ENCODE measurements around the gene PLA2G6. TPM values are rescaled to one million over a fixed set of nuclear protein-coding genes. Genes with fewer than 3 reads are reported as not detected.

Gene PLA2G6
- total RNA-seq, 2 donors from 2014 or later = 24.1 to 38.5 TPM

GRCh38 chr22:38135133-38135706 lies 46.4 kb downstream of the PLA2G6 start:
- H3K9me3 ChIP-seq = no peaks in the 10 kb centered on the region
- no peaks in the 10 kb centered on the region for H3K36me3 ChIP-seq
- intact Hi-C loops (cut with DNase I) = no loop called here
- no peaks in the 10 kb centered on the region for H3K27me3 ChIP-seq
- H3K27ac ChIP-seq = no peak overlapping the region
- DNase-seq = no peak
- H3K4me3 ChIP-seq = no peak overlapping the region
- no peak for TF ChIP-seq CTCF (IDR thresholded peaks at IDR 0.05)
- no peak overlapping the region for H3K9ac ChIP-seq (ENCODE audit: low read depth in 2 of 2, low read length in 2 of 2)
- H3K4me1 ChIP-seq = no peaks in the 10 kb centered on the region

GRCh38 chr22:38133331-38133730 lies 48.3 kb downstream of the PLA2G6 start:
- Histone ChIP-seq H3K4me1 (no peaks in the 10 kb centered on the region), H3K9ac (ENCODE audit: low read depth in 2 of 2, low read length in 2 of 2) (no peak overlapping the region), H3K27ac (no peak overlapping the region), H3K4me3 (no peak overlapping the region), H3K27me3 (no peaks in the 10 kb centered on the region), H3K9me3 (no peaks in the 10 kb centered on the region), H3K36me3 (no peaks in the 10 kb centered on the region)
- intact Hi-C loops (cut with DNase I) = no loop called here
- DNase-seq = no peak
- TF ChIP-seq CTCF (IDR thresholded peaks at IDR 0.05) = no peak

GRCh38 chr22:38132794-38133193 lies 48.8 kb downstream of the PLA2G6 start:
- no peak for DNase-seq
- no peaks in the 10 kb centered on the region for H3K36me3 ChIP-seq
- no peak overlapping the region for H3K4me3 ChIP-seq
- H3K9ac ChIP-seq (ENCODE audit: low read depth in 2 of 2, low read length in 2 of 2) = no peak overlapping the region
- no peaks in the 10 kb centered on the region for H3K9me3 ChIP-seq
- no peaks in the 10 kb centered on the region for H3K4me1 ChIP-seq
- intact Hi-C loops (cut with DNase I) = no loop called here
- no peak for TF ChIP-seq CTCF (IDR thresholded peaks at IDR 0.05)
- H3K27ac ChIP-seq = no peak overlapping the region
- no peaks in the 10 kb centered on the region for H3K27me3 ChIP-seq

- DNase-seq = no peak
- H3K9ac ChIP-seq (ENCODE audit: low read depth in 2 of 2, low read length in 2 of 2) = no peak overlapping the region
- no peak for TF ChIP-seq CTCF (IDR thresholded peaks at IDR 0.05)
- no peak overlapping the region for H3K4me3 ChIP-seq
- intact Hi-C loops (cut with DNase I) = no loop called here
- no peaks in the 10 kb centered on the region for H3K27me3 ChIP-seq
- H3K36me3 ChIP-seq = no peaks in the 10 kb centered on the region
- no peaks in the 10 kb centered on the region for H3K9me3 ChIP-seq
- no peak overlapping the region for H3K27ac ChIP-seq
- H3K4me1 ChIP-seq = no peaks in the 10 kb centered on the region
Observed at GRCh38 chr22:38132136-38132535, 49.5 kb downstream of the PLA2G6 start.

GRCh38 chr22:38131399-38131798 lies 50.2 kb downstream of the PLA2G6 start:
- Histone ChIP-seq H3K4me1 (no peaks in the 10 kb centered on the region), H3K9ac (ENCODE audit: low read depth in 2 of 2, low read length in 2 of 2) (no peak overlapping the region), H3K9me3 (no peaks in the 10 kb centered on the region), H3K4me3 (no peak overlapping the region), H3K36me3 (no peaks in the 10 kb centered on the region), H3K27ac (no peak overlapping the region), H3K27me3 (no peaks in the 10 kb centered on the region)
- no peak for DNase-seq
- TF ChIP-seq CTCF (IDR thresholded peaks at IDR 0.05) = no peak
- intact Hi-C loops (cut with DNase I) = no loop called here

All from colonic mucosa (tissue), 4 donors.